Neural cell (in vitro differentiated cells): ENCODE results near the gene SLC12A7. TPM values are rescaled to one million over a fixed set of nuclear protein-coding genes. Genes with fewer than 3 reads are reported as not detected.

Experiments used
- H2AFZ ChIP-seq: fragments of 200-600, 300-800 bp; sonication (generic), shearing (Covaris generic); 2 replicates; pipeline ENCODE4 v1.6.0; 2014; ENCODE audit warnings: low read depth, mild to moderate bottlenecking, antibody characterized with exemption, low read length, moderate library complexity
- H3F3A ChIP-seq: fragments of 200-600 bp; shearing (Covaris generic); 2 replicates; pipeline ENCODE4 v1.6.1; 2016; ENCODE audit warnings: mild to moderate bottlenecking, moderate library complexity, mixed read lengths, antibody characterized with exemption, low read length; ENCODE audit not compliant: insufficient read depth, poor library complexity, severe bottlenecking
- H3K27ac ChIP-seq: fragments of 200-600, 300-800 bp; sonication (generic), shearing (Covaris generic); 2 replicates; pipeline ENCODE4 v1.5.1; 2014; ENCODE audit warnings: mild to moderate bottlenecking, low read length, moderate library complexity
- H3K27me3 ChIP-seq: fragments of 300-800, 200-600 bp; sonication (generic), shearing (Covaris generic); 2 replicates; pipeline ENCODE4 v1.6.0; 2014; ENCODE audit warnings: mild to moderate bottlenecking, low read depth, low read length, moderate library complexity; ENCODE audit not compliant: insufficient read depth
- H3K36me3 ChIP-seq: fragments of 300-800, 200-600 bp; sonication (generic), shearing (Covaris generic); 2 replicates; pipeline ENCODE4 v1.5.1; 2014; ENCODE audit warnings: mild to moderate bottlenecking, antibody characterized with exemption, low read length, moderate library complexity; ENCODE audit not compliant: insufficient read depth
- H3K4me2 ChIP-seq: fragments of 300-800, 200-600 bp; sonication (generic), shearing (Covaris generic); 2 replicates; pipeline ENCODE4 v1.6.0; 2014; ENCODE audit warnings: mild to moderate bottlenecking, low read length
- H3K4me3 ChIP-seq: fragments of 300-800, 200-600 bp; sonication (generic), shearing (Covaris generic); 2 replicates; pipeline ENCODE4 v1.5.1; 2014; ENCODE audit warnings: mild to moderate bottlenecking, low read length, moderate library complexity
- H3K79me2 ChIP-seq: fragments of 200-600 bp; shearing (Covaris generic); replicated peaks from 2 replicates; pipeline ENCODE4 v1.6.0; 2014; ENCODE audit warnings: mild to moderate bottlenecking, low read length, moderate library complexity; ENCODE audit not compliant: insufficient read depth
- H3K9ac ChIP-seq: fragments of 300-800, 200-600 bp; sonication (generic), shearing (Covaris generic); 2 replicates; pipeline ENCODE4 v1.6.1; 2016; ENCODE audit warnings: mild to moderate bottlenecking, low read length, mixed read lengths
- H3K9me2 ChIP-seq: fragments of 200-600 bp; shearing (Covaris generic); 2 replicates; pipeline ENCODE4 v1.6.1; 2016; ENCODE audit warnings: mild to moderate bottlenecking, low read length, mixed read lengths; ENCODE audit not compliant: insufficient read depth
- H3K9me3 ChIP-seq: fragments of 200-600, 300-800 bp; sonication (generic), shearing (Covaris generic); 2 replicates; pipeline ENCODE4 v1.6.1; 2016; ENCODE audit warnings: mild to moderate bottlenecking, mixed run types, low read length, moderate library complexity, mixed read lengths
- H4K20me1 ChIP-seq: fragments of 200-600 bp; shearing (Covaris generic); 2 replicates; pipeline ENCODE4 v1.6.1; 2016; ENCODE audit warnings: mild to moderate bottlenecking, mixed run types; ENCODE audit not compliant: insufficient read depth
- CTCF ChIP-seq: fragments of 450-650 bp; IDR thresholded peaks from 2 replicates; pipeline ENCODE4 v1.5.1; 2014; ENCODE audit warnings: antibody characterized with exemption, mild to moderate bottlenecking, moderate library complexity; ENCODE audit not compliant: poor library complexity, severe bottlenecking
- EP300 ChIP-seq: fragments of 450-650 bp; conservative IDR thresholded peaks from 2 replicates; pipeline ENCODE4 v1.6.1; 2014; ENCODE audit warnings: antibody characterized with exemption, mild to moderate bottlenecking, moderate library complexity; ENCODE audit not compliant: poor library complexity, severe bottlenecking
- EZH2 ChIP-seq: fragments of 200-600, 300-800 bp; shearing (Covaris generic), sonication (generic); IDR thresholded peaks from 2 replicates; pipeline ENCODE4 v1.6.1; 2014; ENCODE audit warnings: antibody characterized with exemption, low read length, borderline replicate concordance, mild to moderate bottlenecking; ENCODE audit not compliant: insufficient read depth, poor library complexity, severe bottlenecking
- MXI1 ChIP-seq: fragments of 450-650 bp; conservative IDR thresholded peaks from 2 replicates; pipeline ENCODE4 v1.6.1; 2014; ENCODE audit warnings: antibody characterized with exemption, mild to moderate bottlenecking; ENCODE audit not compliant: poor library complexity, severe bottlenecking
- POLR2AphosphoS5 ChIP-seq: IDR thresholded peaks from 2 replicates; pipeline ENCODE4 v1.6.1; 2012
- RAD21 ChIP-seq: fragments of 450-650 bp; conservative IDR thresholded peaks from 2 replicates; pipeline ENCODE4 v1.6.1; 2014; ENCODE audit warnings: antibody characterized with exemption, mild to moderate bottlenecking, moderate library complexity
- REST ChIP-seq: IDR thresholded peaks from 2 replicates; pipeline ENCODE4 v1.6.1; 2012; ENCODE audit warnings: borderline replicate concordance
- SMC3 ChIP-seq: fragments of 450-650 bp; conservative IDR thresholded peaks from 2 replicates; pipeline ENCODE4 v1.6.1; 2014; ENCODE audit warnings: antibody characterized with exemption, mild to moderate bottlenecking, moderate library complexity; ENCODE audit not compliant: poor library complexity
- TAF1 ChIP-seq: IDR thresholded peaks from 2 replicates; pipeline ENCODE4 v1.6.1; 2012; ENCODE audit warnings: low read depth
- polyA plus RNA-seq: library from polyadenylated mRNA; depleted of rRNA; stranded (reverse); fragments of >200 nt; gene quantifications from 2 replicates; pipeline ENCODE4 v1.2.3, GENCODE V29; 2014

Gene SLC12A7
- polyA plus RNA-seq, 1 donor from 2014 or later: 4.5 TPM

GRCh38 chr5:1134478-1134877 is 22.6 kb upstream of the SLC12A7 start:
- Histone ChIP-seq H3K4me2 (no peak overlapping the region), H3K27me3 (no peaks in the 10 kb centered on the region), H3K4me3 (no peak overlapping the region), H3K9ac (no peak overlapping the region), H3K27ac (no peak overlapping the region), H4K20me1 (no peaks in the 10 kb centered on the region), H3K9me3 (no peaks in the 10 kb centered on the region), H3F3A (no peaks in the 10 kb centered on the region), H3K36me3 (no peaks in the 10 kb centered on the region), H3K79me2 (no peaks in the 10 kb centered on the region), H2AFZ (no peak overlapping the region), H3K9me2 (no peaks in the 10 kb centered on the region)
- TF ChIP-seq EP300 (no peak), CTCF (no peak), REST (no peak), EZH2 (no peak), TAF1 (no peak), RAD21 (no peak), SMC3 (no peak), POLR2AphosphoS5 (no peak), MXI1 (no peak)

GRCh38 chr5:1133510-1134201 is 21.8 kb upstream of the SLC12A7 start:
- H4K20me1 ChIP-seq: no peaks in the 10 kb centered on the region
- no peaks in the 10 kb centered on the region for H3K27me3 ChIP-seq
- H2AFZ ChIP-seq: no peak overlapping the region
- no peaks in the 10 kb centered on the region for H3K36me3 ChIP-seq
- no peak overlapping the region for H3K4me3 ChIP-seq
- no peak overlapping the region for H3K9ac ChIP-seq
- no peak for TF ChIP-seq TAF1
- no peak for TF ChIP-seq EZH2
- no peak for TF ChIP-seq RAD21
- TF ChIP-seq CTCF: no peak
- TF ChIP-seq EP300: no peak
- TF ChIP-seq POLR2AphosphoS5: no peak
- no peak for TF ChIP-seq SMC3
- TF ChIP-seq MXI1: no peak
- TF ChIP-seq REST: no peak
- no peaks in the 10 kb centered on the region for H3K9me2 ChIP-seq
- no peak overlapping the region for H3K27ac ChIP-seq
- H3K4me2 ChIP-seq: no peak overlapping the region
- H3K9me3 ChIP-seq: no peaks in the 10 kb centered on the region
- H3K79me2 ChIP-seq: no peaks in the 10 kb centered on the region
- no peaks in the 10 kb centered on the region for H3F3A ChIP-seq
